Endothelial cell (in vitro differentiated cells): Measurements from ENCODE around the gene GAB1. TPM values are rescaled to one million over a fixed set of nuclear protein-coding genes. Genes with fewer than 3 reads are reported as not detected.

ENCODE experiments used
- DNase-seq: peaks from one replicate; pipeline ENCODE4 v3.0.0; 2021; ENCODE audit warnings: low spot score
- H3K27ac Mint-ChIP-seq: one replicate; pipeline ENCODE4 v1.8.0; 2021; ENCODE audit warnings: mixed read lengths, inconsistent platforms; ENCODE audit not compliant: unreplicated experiment
- H3K27me3 Mint-ChIP-seq: one replicate; pipeline ENCODE4 v1.8.0; 2021; ENCODE audit warnings: mild to moderate bottlenecking, moderate library complexity, mixed read lengths, inconsistent platforms; ENCODE audit not compliant: unreplicated experiment
- H3K36me3 Mint-ChIP-seq: one replicate; pipeline ENCODE4 v1.8.0; 2021; ENCODE audit warnings: mild to moderate bottlenecking, low read depth, mixed read lengths, inconsistent platforms; ENCODE audit not compliant: unreplicated experiment
- H3K4me1 Mint-ChIP-seq: one replicate; pipeline ENCODE4 v1.8.0; 2021; ENCODE audit warnings: mild to moderate bottlenecking, mixed read lengths, inconsistent platforms; ENCODE audit not compliant: unreplicated experiment
- H3K4me3 Mint-ChIP-seq: one replicate; pipeline ENCODE4 v1.8.0; 2021; ENCODE audit warnings: mild to moderate bottlenecking, mixed read lengths, inconsistent platforms; ENCODE audit not compliant: unreplicated experiment
- H3K9me3 Mint-ChIP-seq: one replicate; pipeline ENCODE4 v1.8.0; 2021; ENCODE audit warnings: mixed read lengths, inconsistent platforms; ENCODE audit not compliant: unreplicated experiment
- total RNA-seq: library from RNA; stranded (reverse); fragmentation: NEBNext Ultra II Directional; extraction: Animal tissue kit (Norgen Biotek cat#: 25700); gene quantifications from one replicate; pipeline ENCODE4 v1.2.1, GENCODE V29; 2021; ENCODE audit not compliant: unreplicated experiment
- TF ChIP-seq, protein P1 (sequence below): fragments of 200-600 bp; sonication (generic); IDR thresholded peaks from one replicate; pipeline ENCODE4 v1.5.0; 2021; ENCODE audit warnings: antibody characterized with exemption; ENCODE audit not compliant: unreplicated experiment

Gene GAB1
- total RNA-seq, 1 donor from 2014 or later, result 51.8 TPM

- H3K4me3 Mint-ChIP-seq, result no peak overlapping the region
- DNase-seq, result no peak
- TF ChIP-seq, protein P1, sequence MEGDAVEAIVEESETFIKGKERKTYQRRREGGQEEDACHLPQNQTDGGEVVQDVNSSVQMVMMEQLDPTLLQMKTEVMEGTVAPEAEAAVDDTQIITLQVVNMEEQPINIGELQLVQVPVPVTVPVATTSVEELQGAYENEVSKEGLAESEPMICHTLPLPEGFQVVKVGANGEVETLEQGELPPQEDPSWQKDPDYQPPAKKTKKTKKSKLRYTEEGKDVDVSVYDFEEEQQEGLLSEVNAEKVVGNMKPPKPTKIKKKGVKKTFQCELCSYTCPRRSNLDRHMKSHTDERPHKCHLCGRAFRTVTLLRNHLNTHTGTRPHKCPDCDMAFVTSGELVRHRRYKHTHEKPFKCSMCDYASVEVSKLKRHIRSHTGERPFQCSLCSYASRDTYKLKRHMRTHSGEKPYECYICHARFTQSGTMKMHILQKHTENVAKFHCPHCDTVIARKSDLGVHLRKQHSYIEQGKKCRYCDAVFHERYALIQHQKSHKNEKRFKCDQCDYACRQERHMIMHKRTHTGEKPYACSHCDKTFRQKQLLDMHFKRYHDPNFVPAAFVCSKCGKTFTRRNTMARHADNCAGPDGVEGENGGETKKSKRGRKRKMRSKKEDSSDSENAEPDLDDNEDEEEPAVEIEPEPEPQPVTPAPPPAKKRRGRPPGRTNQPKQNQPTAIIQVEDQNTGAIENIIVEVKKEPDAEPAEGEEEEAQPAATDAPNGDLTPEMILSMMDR, result no peak
- peaks cover 4% of the 10 kb centered on the region for H3K27me3 Mint-ChIP-seq
- peaks cover 10% of the 10 kb centered on the region for H3K4me1 Mint-ChIP-seq
- no peaks in the 10 kb centered on the region for H3K9me3 Mint-ChIP-seq
- no peak overlapping the region for H3K27ac Mint-ChIP-seq
- H3K36me3 Mint-ChIP-seq, result no peaks in the 10 kb centered on the region
Observed at GRCh38 chr4:143313521-143313920, 23.2 kb upstream of the GAB1 start.

- Mint-ChIP-seq H3K9me3 (no peaks in the 10 kb centered on the region), H3K27ac (no peak overlapping the region), H3K36me3 (no peaks in the 10 kb centered on the region), H3K4me3 (no peak overlapping the region), H3K27me3 (peaks cover 4% of the 10 kb centered on the region), H3K4me1 (peaks cover 10% of the 10 kb centered on the region)
- no peak for DNase-seq
- TF ChIP-seq, protein P1, result no peak
Observed at GRCh38 chr4:143313996-143314395, 22.7 kb upstream of the GAB1 start.

- no peaks in the 10 kb centered on the region for H3K9me3 Mint-ChIP-seq
- no peak overlapping the region for H3K27ac Mint-ChIP-seq
- peaks cover 4% of the 10 kb centered on the region for H3K4me1 Mint-ChIP-seq
- H3K27me3 Mint-ChIP-seq, result peaks cover 1% of the 10 kb centered on the region
- no peak overlapping the region for H3K4me3 Mint-ChIP-seq
- no peaks in the 10 kb centered on the region for H3K36me3 Mint-ChIP-seq
- TF ChIP-seq, protein P1, result no peak
- no peak for DNase-seq
Observed at GRCh38 chr4:143320113-143320512, 16.6 kb upstream of the GAB1 start.

DNA sequence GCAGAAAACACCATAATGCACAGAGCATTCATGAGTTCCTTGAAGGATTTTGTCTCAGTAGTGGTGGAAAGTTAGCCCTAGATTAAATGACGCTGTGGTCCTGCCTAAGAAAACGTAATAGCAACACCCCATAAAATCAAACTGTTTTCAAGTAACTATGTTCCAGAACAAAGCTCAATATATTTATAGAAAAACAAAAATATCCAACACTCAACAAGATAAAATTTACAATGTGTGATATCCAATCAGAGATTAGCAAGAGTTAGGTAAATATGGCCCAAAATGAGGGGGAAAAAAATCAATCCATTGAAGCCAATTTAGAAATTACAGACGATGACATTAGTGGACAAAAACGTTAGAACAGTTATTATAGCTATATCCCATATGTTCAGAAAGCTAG, 9.9 kb upstream of the GAB1 start:
- H3K9me3 Mint-ChIP-seq, result no peaks in the 10 kb centered on the region
- H3K4me1 Mint-ChIP-seq, result peaks cover 5% of the 10 kb centered on the region
- no peak overlapping the region for H3K4me3 Mint-ChIP-seq

GRCh38 chr4:143329985-143330384, 6.7 kb upstream of the GAB1 start:
- no peak overlapping the region for H3K4me3 Mint-ChIP-seq
- no peak overlapping the region for H3K27ac Mint-ChIP-seq
- no peaks in the 10 kb centered on the region for H3K36me3 Mint-ChIP-seq
- H3K27me3 Mint-ChIP-seq, result no peaks in the 10 kb centered on the region
- H3K9me3 Mint-ChIP-seq, result no peaks in the 10 kb centered on the region
- peaks cover 9% of the 10 kb centered on the region for H3K4me1 Mint-ChIP-seq
- TF ChIP-seq, protein P1, result peak; percentile 16
- DNase-seq, result no peak

More for the DNA sequence above, 9.9 kb upstream of the GAB1 start:
- TF ChIP-seq, protein P1, result no peak
- Mint-ChIP-seq H3K27me3 (no peaks in the 10 kb centered on the region), H3K36me3 (no peaks in the 10 kb centered on the region), H3K27ac (no peak overlapping the region)
- DNase-seq, result no peak
